ENCODE measurements around the gene CWC27.

Gene CWC27

DNA sequence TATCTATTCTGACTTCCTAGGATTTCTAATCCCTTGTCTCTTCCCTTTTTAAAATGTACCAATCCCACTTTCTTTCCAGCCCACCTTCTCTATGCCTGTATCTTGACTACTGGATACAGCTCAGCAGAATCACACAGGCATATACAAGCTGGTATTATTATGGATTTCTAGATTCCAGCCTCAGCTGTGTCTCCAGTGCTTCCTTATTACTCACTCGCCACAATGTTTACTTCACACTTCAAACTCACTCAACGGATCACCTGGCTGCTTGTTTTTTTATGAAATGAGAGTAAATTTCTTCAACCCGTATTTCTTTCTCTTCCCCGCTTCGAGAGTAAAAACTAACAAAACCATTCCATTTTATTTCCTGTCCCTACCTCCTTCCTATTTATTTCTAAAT lies 38.8 kb downstream of the CWC27 start:
- Histone ChIP-seq H3K27ac (ENCODE audit: low read depth, low read length, poor library complexity, severe bottlenecking) (no peak overlapping the region), H3K9me3 (ENCODE audit: low read length) (no peaks in the 10 kb centered on the region), H3K4me3 (ENCODE audit: low read depth, low read length, poor library complexity, severe bottlenecking) (no peak overlapping the region), H3K36me3 (ENCODE audit: insufficient read depth, low read length) (no peaks in the 10 kb centered on the region; the same call in 1 of the 2 replicates), H4K20me1 (ENCODE audit: insufficient read depth, low read length) (no peaks in the 10 kb centered on the region), H3K9ac (ENCODE audit: low read length) (no peak overlapping the region), H3F3A (ENCODE audit: insufficient read depth, low read length) (no peaks in the 10 kb centered on the region; the same call in 1 of the 2 replicates), H3K4me2 (ENCODE audit: low read length) (no peak overlapping the region), H2AFZ (ENCODE audit: low read length) (no peak overlapping the region), H3K9me2 (ENCODE audit: low read depth, low read length) (no peaks in the 10 kb centered on the region), H3K79me2 (ENCODE audit: insufficient read depth, low read length) (no peaks in the 10 kb centered on the region), H3K4me1 (ENCODE audit: insufficient read depth, low read length, severe bottlenecking) (no peaks in the 10 kb centered on the region), H3K27me3 (ENCODE audit: insufficient read depth, low read length) (no peaks in the 10 kb centered on the region)
- no peak for TF ChIP-seq CTCF (IDR thresholded peaks at IDR 0.05; ENCODE audit: low read length)
- TF ChIP-seq EZH2 (IDR thresholded peaks at IDR 0.05; ENCODE audit: borderline replicate concordance, low read length): no peak

GRCh38 chr5:64811050-64811640 lies 42.4 kb downstream of the CWC27 start:
- no peak overlapping the region for H3K4me3 ChIP-seq (ENCODE audit: low read depth, low read length, poor library complexity, severe bottlenecking)
- H3K4me2 ChIP-seq (ENCODE audit: low read length): no peak overlapping the region
- no peak overlapping the region for H2AFZ ChIP-seq (ENCODE audit: low read length)
- H3K27ac ChIP-seq (ENCODE audit: low read depth, low read length, poor library complexity, severe bottlenecking): no peak overlapping the region
- no peaks in the 10 kb centered on the region for H3K9me2 ChIP-seq (ENCODE audit: low read depth, low read length)
- no peak overlapping the region for H3K9ac ChIP-seq (ENCODE audit: low read length)
- H3K4me1 ChIP-seq (ENCODE audit: insufficient read depth, low read length, severe bottlenecking): no peaks in the 10 kb centered on the region
- H3F3A ChIP-seq (ENCODE audit: insufficient read depth, low read length): no peaks in the 10 kb centered on the region; the same call in 1 of the 2 replicates
- no peaks in the 10 kb centered on the region for H3K9me3 ChIP-seq (ENCODE audit: low read length)
- H4K20me1 ChIP-seq (ENCODE audit: insufficient read depth, low read length): no peaks in the 10 kb centered on the region
- no peak for TF ChIP-seq EZH2 (IDR thresholded peaks at IDR 0.05; ENCODE audit: borderline replicate concordance, low read length)
- peak; percentile 78 for TF ChIP-seq CTCF (IDR thresholded peaks at IDR 0.05; ENCODE audit: low read length)
- H3K36me3 ChIP-seq (ENCODE audit: insufficient read depth, low read length): no peaks in the 10 kb centered on the region
- no peaks in the 10 kb centered on the region for H3K27me3 ChIP-seq (ENCODE audit: insufficient read depth, low read length)
- H3K79me2 ChIP-seq (ENCODE audit: insufficient read depth, low read length): no peaks in the 10 kb centered on the region

GRCh38 chr5:64814073-64814472 lies 45.3 kb downstream of the CWC27 start:
- no peaks in the 10 kb centered on the region for H4K20me1 ChIP-seq (ENCODE audit: insufficient read depth, low read length)
- H3F3A ChIP-seq (ENCODE audit: insufficient read depth, low read length): no peaks in the 10 kb centered on the region; the same call in 1 of the 2 replicates
- no peaks in the 10 kb centered on the region for H3K9me2 ChIP-seq (ENCODE audit: low read depth, low read length)
- no peak overlapping the region for H2AFZ ChIP-seq (ENCODE audit: low read length)
- H3K9me3 ChIP-seq (ENCODE audit: low read length): no peaks in the 10 kb centered on the region
- no peaks in the 10 kb centered on the region for H3K4me1 ChIP-seq (ENCODE audit: insufficient read depth, low read length, severe bottlenecking)
- H3K79me2 ChIP-seq (ENCODE audit: insufficient read depth, low read length): no peaks in the 10 kb centered on the region
- no peaks in the 10 kb centered on the region for H3K27me3 ChIP-seq (ENCODE audit: insufficient read depth, low read length)
- no peak for TF ChIP-seq CTCF (IDR thresholded peaks at IDR 0.05; ENCODE audit: low read length)
- no peak for TF ChIP-seq EZH2 (IDR thresholded peaks at IDR 0.05; ENCODE audit: borderline replicate concordance, low read length)
- H3K36me3 ChIP-seq (ENCODE audit: insufficient read depth, low read length): no peaks in the 10 kb centered on the region
- H3K9ac ChIP-seq (ENCODE audit: low read length): no peak overlapping the region
- no peak overlapping the region for H3K4me2 ChIP-seq (ENCODE audit: low read length)
- H3K4me3 ChIP-seq (ENCODE audit: low read depth, low read length, poor library complexity, severe bottlenecking): no peak overlapping the region
- H3K27ac ChIP-seq (ENCODE audit: low read depth, low read length, poor library complexity, severe bottlenecking): no peak overlapping the region
